ENCODE data around the gene CD244.

CD244 gene

GRCh38 chr1:160862203-160863060, at the start of gene CD244:
TSS of gene CD244 (minus strand) at chr1:160862887. CDS start at chr1:160862677, 210 bp downstream.
- no peak for DNase-seq (ENCODE audit: low read depth)
- no peak within 1 kb of the TSS for H3K4me3 ChIP-seq (ENCODE audit: low read depth, low read length)
- no peak for TF ChIP-seq CTCF (IDR thresholded peaks at IDR 0.05; ENCODE audit: control insufficient read depth, extremely low read depth, insufficient read depth)

- no peak for DNase-seq (ENCODE audit: low read depth)
- no peak overlapping the region for H3K4me3 ChIP-seq (ENCODE audit: low read depth, low read length)
- no peak for TF ChIP-seq CTCF (IDR thresholded peaks at IDR 0.05; ENCODE audit: control insufficient read depth, extremely low read depth, insufficient read depth)
Observed at GRCh38 chr1:160911925-160912324, 49.2 kb upstream of the CD244 start.

GRCh38 chr1:160911441-160911840, 48.8 kb upstream of the CD244 start:
- DNase-seq (ENCODE audit: low read depth), result no peak
- no peak for TF ChIP-seq CTCF (IDR thresholded peaks at IDR 0.05; ENCODE audit: control insufficient read depth, extremely low read depth, insufficient read depth)
- H3K4me3 ChIP-seq (ENCODE audit: low read depth, low read length), result no peak overlapping the region

- TF ChIP-seq CTCF (IDR thresholded peaks at IDR 0.05; ENCODE audit: control insufficient read depth, extremely low read depth, insufficient read depth), result no peak
- H3K4me3 ChIP-seq (ENCODE audit: low read depth, low read length), result no peak overlapping the region
- DNase-seq (ENCODE audit: low read depth), result no peak
Observed at GRCh38 chr1:160910170-160910750, 47.6 kb upstream of the CD244 start.

GRCh38 chr1:160907976-160908375, 45.3 kb upstream of the CD244 start:
- no peak for DNase-seq (ENCODE audit: low read depth)
- no peak overlapping the region for H3K4me3 ChIP-seq (ENCODE audit: low read depth, low read length)
- no peak for TF ChIP-seq CTCF (IDR thresholded peaks at IDR 0.05; ENCODE audit: control insufficient read depth, extremely low read depth, insufficient read depth)

- TF ChIP-seq CTCF (IDR thresholded peaks at IDR 0.05; ENCODE audit: control insufficient read depth, extremely low read depth, insufficient read depth), result no peak
- no peak for DNase-seq (ENCODE audit: low read depth)
- H3K4me3 ChIP-seq (ENCODE audit: low read depth, low read length), result no peak overlapping the region
Observed at GRCh38 chr1:160905617-160905989, 42.9 kb upstream of the CD244 start.

Data from LNCaP clone FGC (cell line).